Stimulated activated CD4-positive, alpha-beta T cell treated with anti-CD3 and anti-CD28 coated beads, Interleukin-1b, Interleukin-23, amount 100 ng/mL, for 4 hours (primary cell): ENCODE results near the gene ALG6.

Experiments used
- DNase-seq, 2 donors: peaks; one replicate each; pipeline ENCODE4 v3.0.0-alpha.2; 2020; ENCODE audit warnings: low read depth in 2 of 2

ALG6 gene

GRCh38 chr1:63367215-63368103, at the start of gene ALG6:
ALG6 (plus strand) TSS chr1:63367627; CDS start chr1:63370978, 3,351 bp downstream.
- peak; percentile 79 to 93 for DNase-seq

- DNase-seq, result no peak
Observed at GRCh38 chr1:63317817-63318152, 49.6 kb upstream of the ALG6 start.

GRCh38 chr1:63318201-63318979, 49.0 kb upstream of the ALG6 start:
- no peak for DNase-seq

GRCh38 chr1:63319046-63320021, 48.1 kb upstream of the ALG6 start:
- DNase-seq, result no peak

GRCh38 chr1:63320022-63320721, 47.3 kb upstream of the ALG6 start:
- no peak for DNase-seq

GRCh38 chr1:63321066-63321784, 46.2 kb upstream of the ALG6 start:
- DNase-seq, result no peak

GRCh38 chr1:63321785-63322113, 45.7 kb upstream of the ALG6 start:
- no peak for DNase-seq

- DNase-seq, result no peak
Observed at GRCh38 chr1:63322114-63322943, 45.1 kb upstream of the ALG6 start, which contains the start of gene FOXD3. FOXD3 (plus strand) TSS chr1:63322567; CDS start chr1:63323059, 492 bp downstream.

GRCh38 chr1:63322944-63323864, 44.2 kb upstream of the ALG6 start:
- peak in 1 of 2 donors; percentile 34 for DNase-seq

- no peak for DNase-seq
Observed at GRCh38 chr1:63323865-63324778, 43.3 kb upstream of the ALG6 start.

GRCh38 chr1:63324779-63325119, 42.7 kb upstream of the ALG6 start:
- DNase-seq, result no peak

- no peak for DNase-seq
Observed at GRCh38 chr1:63325279-63325985, 42.0 kb upstream of the ALG6 start.

- DNase-seq, result no peak
Observed at GRCh38 chr1:63326106-63326472, 41.3 kb upstream of the ALG6 start.

- no peak for DNase-seq
Observed at GRCh38 chr1:63326473-63327380, 40.7 kb upstream of the ALG6 start.

- no peak for DNase-seq
Observed at GRCh38 chr1:63327417-63328054, 39.9 kb upstream of the ALG6 start.
